Large intestine (tissue), 3 donors: ENCODE results near the gene PGA5. TPM values are rescaled to one million over a fixed set of nuclear protein-coding genes. Genes with fewer than 3 reads are reported as not detected.
"Not testable (repeated sequence)": the region's sequence is repeated elsewhere in the genome, so short reads cannot be mapped to it uniquely, and the experiment has no call there.

Source experiments
- DNase-seq, 2 donors: peaks; one replicate each; pipeline versions ENCODE4 v3.0.0 to v3.0.0-alpha.2; 2013
- H3K27ac ChIP-seq: one replicate; pipeline ENCODE4 v1.5.1; 2013; ENCODE audit warnings: low read length
- H3K27me3 ChIP-seq: 2 replicates; pipeline ENCODE4 v1.6.1; 2013; ENCODE audit warnings: low read length; ENCODE audit not compliant: control insufficient read depth, insufficient read depth
- H3K36me3 ChIP-seq: 2 replicates; pipeline ENCODE4 v1.6.1; 2013; ENCODE audit warnings: low read length; ENCODE audit not compliant: control insufficient read depth, insufficient read depth
- H3K4me1 ChIP-seq: one replicate; pipeline ENCODE4 v1.6.1; 2013; ENCODE audit warnings: low read length; ENCODE audit not compliant: control insufficient read depth, insufficient read depth
- H3K4me3 ChIP-seq: one replicate; pipeline ENCODE4 v1.5.1; 2013; ENCODE audit warnings: low read length
- H3K9me3 ChIP-seq: one replicate; pipeline ENCODE4 v1.6.1; 2013; ENCODE audit warnings: mild to moderate bottlenecking, low read depth, low read length, moderate library complexity; ENCODE audit not compliant: control insufficient read depth
- WGBS: methylation state at CpG from one replicate; pipeline ENCODE4 v1.1.5; 2013; ENCODE audit warnings: low lambda C conversion rate; ENCODE audit not compliant: insufficient coverage; 5-methylcytosine and 5-hydroxymethylcytosine counted together
- polyA plus RNA-seq: library from polyadenylated mRNA; unstranded; fragments of 120-200 nt; gene quantifications from one replicate; pipeline ENCODE4 v1.2.1, GENCODE V29; 2013

PGA5 gene
- polyA plus RNA-seq, 1 donor: 0.40 TPM

DNA sequence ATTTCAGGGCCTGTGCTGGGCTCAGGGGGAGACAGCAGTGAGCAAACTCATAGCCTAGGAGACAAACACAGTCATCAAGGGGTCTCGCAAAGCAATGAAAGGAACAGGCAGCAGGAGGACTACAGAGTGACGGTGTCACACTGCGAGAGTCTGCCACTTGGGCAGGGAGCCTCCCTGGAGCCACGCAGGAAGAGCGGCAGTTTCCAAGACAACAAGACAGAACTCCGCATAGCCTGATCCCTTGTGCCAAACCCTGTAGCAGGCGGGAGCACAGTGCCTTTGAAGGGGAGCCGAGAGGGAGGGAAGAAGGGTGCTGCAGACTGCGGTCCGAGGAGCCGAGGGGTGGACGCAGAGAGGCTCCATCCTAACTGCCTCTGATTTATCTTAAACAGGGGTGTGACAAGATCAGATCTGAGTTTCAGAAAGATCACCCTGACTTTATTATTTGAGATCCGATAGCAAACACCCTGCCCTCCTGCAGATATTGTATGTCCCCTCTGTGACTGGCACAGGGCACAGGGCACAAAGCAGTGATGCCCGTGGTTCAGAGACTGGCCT lies 36.4 kb upstream of the PGA5 start:
- not testable (repeated sequence) for DNase-seq, H3K4me1 ChIP-seq, H3K36me3 ChIP-seq, H3K27ac ChIP-seq, H3K9me3 ChIP-seq, H3K27me3 ChIP-seq, H3K4me3 ChIP-seq
- 77% methylated on average over 6 of the region's 14 CpGs for WGBS

DNA sequence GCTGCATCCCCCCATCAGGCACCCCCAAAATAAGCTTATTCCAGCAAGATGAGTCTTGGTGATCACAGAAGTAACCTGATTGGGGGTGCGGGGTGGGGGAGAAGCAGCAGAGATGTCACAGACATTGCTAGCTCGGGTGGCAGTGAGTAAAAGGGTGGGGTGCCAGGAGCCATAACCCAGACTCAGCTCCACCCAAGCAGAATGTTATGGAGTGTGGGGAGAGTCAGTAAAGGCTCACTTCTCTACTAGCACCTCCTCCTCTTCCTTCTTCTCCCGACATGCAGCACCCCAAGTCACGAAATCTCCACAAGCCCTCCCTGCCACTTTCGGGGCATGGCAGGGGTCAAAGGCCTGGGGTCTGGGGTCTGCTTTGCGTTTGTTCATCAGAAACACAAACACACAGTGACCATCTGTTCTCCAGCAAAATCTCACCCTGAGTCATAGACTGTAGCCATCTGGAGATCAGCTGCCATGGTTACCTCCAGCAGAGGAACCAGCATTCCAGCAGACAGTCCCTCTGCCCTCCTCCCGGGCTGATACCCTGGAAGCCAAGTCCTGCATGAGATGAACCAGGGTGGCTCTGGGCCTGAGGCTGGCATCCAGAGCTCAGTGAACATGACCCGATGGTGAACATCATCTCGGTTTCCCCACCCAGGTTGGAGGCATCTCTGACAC lies 33.2 kb upstream of the PGA5 start:
- WGBS: no CpG with 5 or more reads among the region's 9 CpGs
- not testable (repeated sequence) for H3K36me3 ChIP-seq, H3K27me3 ChIP-seq, H3K27ac ChIP-seq, H3K4me3 ChIP-seq, H3K9me3 ChIP-seq, DNase-seq, H3K4me1 ChIP-seq

DNA sequence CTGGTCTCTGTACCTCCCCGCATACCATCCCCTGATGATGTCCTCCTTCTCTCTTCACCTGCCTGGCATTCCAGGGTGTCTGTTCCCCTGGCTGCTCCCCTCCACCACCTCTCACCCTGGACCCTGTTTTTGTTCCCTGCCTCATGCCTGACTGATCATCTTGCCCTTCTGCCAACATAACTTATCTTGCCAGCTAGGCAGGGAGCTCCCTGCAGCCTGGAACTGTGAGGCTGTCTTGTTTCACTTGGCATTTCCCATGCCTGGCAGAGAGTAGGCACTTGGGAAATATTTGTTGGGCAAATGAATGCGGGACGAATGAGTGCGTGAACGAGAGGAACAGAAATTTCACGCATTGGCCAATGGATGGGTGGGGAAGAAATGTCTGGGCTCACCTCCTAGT lies 30.3 kb upstream of the PGA5 start:
- H3K9me3 ChIP-seq, DNase-seq, H3K4me3 ChIP-seq, H3K27me3 ChIP-seq, H3K27ac ChIP-seq, H3K4me1 ChIP-seq, H3K36me3 ChIP-seq: not testable (repeated sequence)
- no CpG with 5 or more reads among the region's 6 CpGs for WGBS

DNA sequence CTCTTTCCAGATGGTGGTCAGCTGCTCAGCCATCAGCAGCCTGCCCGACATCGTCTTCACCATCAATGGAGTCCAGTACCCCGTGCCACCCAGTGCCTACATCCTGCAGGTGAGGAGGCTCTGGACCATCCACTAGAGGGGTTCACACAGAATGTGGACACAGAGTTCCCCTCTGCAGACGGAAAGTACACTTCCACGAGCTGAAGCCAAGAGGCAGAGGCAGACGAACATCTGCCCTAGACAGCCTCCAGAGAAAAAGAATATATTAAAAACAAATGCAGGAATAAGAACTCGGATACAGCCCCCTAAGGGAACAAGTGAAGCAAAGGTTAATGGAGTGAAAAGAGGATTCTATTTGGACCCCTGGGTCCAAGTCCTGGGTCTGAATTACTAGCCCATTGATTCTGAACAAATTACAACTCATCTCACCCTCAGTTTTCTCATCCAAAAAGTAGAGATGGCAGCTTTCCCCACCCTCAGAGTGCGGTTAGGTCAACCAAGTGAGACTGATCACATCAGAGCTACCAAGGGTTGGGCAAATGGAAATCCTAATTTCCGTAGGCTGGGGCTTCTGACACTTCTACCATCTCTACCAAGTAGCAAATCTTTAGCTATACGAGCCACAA lies 29.5 kb upstream of the PGA5 start:
- H3K4me3 ChIP-seq, H3K36me3 ChIP-seq, H3K4me1 ChIP-seq, H3K27ac ChIP-seq, H3K27me3 ChIP-seq, DNase-seq, H3K9me3 ChIP-seq: not testable (repeated sequence)
- 89% methylated on average over 3 of the region's 10 CpGs for WGBS

DNA sequence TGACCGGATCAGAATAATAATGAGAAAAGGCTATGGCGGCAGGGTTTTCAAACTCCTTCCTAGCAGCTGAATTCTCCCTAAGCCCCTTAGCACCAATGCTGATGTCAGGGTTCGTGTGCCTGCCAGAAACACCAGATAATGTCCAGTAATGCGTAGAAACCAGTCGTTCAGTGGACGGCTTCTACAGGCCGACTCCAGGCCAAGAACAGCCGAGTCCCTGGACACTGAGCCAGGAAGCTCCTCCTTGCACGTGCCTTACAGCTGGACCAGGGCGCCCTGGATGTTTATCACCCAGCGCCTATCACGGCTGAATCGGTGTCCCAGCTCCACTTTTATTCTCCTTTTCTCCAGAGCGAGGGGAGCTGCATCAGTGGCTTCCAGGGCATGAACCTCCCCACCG lies 28.8 kb upstream of the PGA5 start:
- DNase-seq, H3K27me3 ChIP-seq, H3K27ac ChIP-seq, H3K4me3 ChIP-seq, H3K4me1 ChIP-seq, H3K36me3 ChIP-seq, H3K9me3 ChIP-seq: not testable (repeated sequence)
- WGBS: no CpG with 5 or more reads among the region's 15 CpGs

DNA sequence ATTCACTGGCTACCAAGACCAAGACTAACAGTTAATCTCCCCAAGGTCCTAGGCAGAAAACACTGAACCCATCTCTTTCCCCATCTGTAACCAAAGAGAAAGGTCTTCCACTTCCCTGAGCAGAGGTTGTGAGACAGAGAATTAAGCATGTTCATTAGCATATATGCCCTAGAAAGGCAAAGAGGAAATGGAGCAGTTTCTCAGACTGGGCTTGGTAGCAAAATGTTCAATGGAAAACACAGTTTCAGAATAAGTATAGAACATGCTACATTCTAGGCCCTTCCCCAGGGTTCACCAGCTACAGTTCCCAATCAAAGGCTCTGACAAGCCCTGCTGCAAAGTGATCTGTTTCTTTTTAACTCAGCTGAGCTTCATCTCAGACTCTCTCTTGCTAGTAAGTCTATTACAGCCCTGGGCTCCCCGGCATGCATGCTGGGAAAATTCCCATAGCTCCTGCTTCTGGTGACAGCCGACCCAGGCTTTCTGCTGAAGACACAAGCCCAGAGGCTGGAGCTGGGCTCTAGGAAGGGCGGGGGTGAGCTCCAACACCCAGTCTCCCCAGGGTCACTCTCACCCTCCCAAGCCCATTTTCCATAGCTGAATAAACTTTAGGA lies 27.2 kb upstream of the PGA5 start:
- not testable (repeated sequence) for H3K4me1 ChIP-seq, DNase-seq, H3K27ac ChIP-seq, H3K9me3 ChIP-seq, H3K27me3 ChIP-seq, H3K4me3 ChIP-seq, H3K36me3 ChIP-seq
- no CpG with 5 or more reads among the region's 3 CpGs for WGBS

DNA sequence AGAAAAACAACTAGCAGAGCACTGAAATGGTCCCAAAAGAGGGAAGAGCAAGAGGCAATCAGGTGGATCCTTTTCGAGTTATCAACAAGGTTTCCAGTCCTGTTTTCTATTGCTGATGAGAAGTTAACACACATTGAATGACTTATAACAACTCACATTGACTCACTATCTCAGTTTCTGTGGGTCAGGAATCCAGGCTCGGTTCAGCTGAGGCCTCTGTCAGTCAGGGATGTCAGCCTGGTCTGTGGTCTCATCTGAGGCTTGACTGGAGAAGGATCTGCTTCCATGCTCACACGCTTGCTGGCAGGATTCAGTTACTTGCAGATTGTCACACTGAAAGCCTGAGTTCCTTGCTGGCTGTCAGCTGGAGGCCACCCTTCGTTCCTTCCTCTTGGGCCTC lies 22.7 kb upstream of the PGA5 start:
- WGBS: no CpG with 5 or more reads among the region's 4 CpGs
- not testable (repeated sequence) for H3K27ac ChIP-seq, H3K9me3 ChIP-seq, H3K36me3 ChIP-seq, DNase-seq, H3K4me3 ChIP-seq, H3K4me1 ChIP-seq, H3K27me3 ChIP-seq

DNA sequence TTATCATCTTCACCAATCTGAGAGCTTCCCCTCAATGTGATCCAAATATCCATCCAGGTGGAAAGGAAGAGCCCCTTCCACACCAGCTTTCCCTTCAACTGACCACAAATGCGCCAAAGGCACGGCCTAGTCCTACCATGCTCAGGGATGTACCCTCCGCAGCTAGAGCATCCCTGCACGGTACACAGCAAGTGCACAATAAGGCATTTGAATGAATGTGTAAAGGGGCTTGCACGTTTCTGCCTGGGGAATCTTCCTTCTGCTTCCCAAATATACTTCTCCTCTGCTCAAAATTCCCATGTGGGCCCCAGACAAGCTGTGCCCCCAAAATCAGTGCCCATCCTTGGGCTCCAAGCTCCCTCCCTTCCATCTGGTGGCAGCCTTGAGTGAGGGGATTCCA lies 22.0 kb upstream of the PGA5 start:
- WGBS: no CpG with 5 or more reads among the region's 5 CpGs
- not testable (repeated sequence) for H3K4me1 ChIP-seq, H3K36me3 ChIP-seq, H3K27me3 ChIP-seq, H3K4me3 ChIP-seq, H3K27ac ChIP-seq, H3K9me3 ChIP-seq
- peak in 1 of 2 donors; percentile 6 for DNase-seq

DNA sequence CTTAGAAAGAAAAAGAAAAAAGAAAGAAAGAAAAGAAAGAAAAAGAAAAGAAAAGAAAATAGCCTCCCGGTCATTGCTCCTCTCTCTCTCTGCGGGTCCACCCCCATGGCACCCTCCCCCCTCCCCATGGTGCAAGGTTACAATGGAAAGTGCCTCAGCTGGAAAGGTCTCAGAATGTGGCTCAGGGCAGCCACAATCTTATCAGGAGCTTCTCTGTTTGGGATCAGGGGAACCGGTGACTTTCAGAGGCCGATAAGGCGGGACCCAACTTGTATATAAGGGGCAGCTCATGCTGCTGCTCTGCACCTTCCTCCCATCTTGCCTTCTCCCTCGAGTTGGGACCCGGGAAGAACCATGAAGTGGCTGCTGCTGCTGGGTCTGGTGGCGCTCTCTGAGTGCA lies 18.9 kb upstream of the PGA5 start, which contains the start of gene PGA4:
Gene PGA4, plus strand, starts transcription at position 301 of the 400 bp plus-strand sequence. Its CDS starts 54 bp downstream, at position 355.
- not testable (repeated sequence) for H3K27me3 ChIP-seq, H3K4me1 ChIP-seq, H3K27ac ChIP-seq, H3K36me3 ChIP-seq, H3K4me3 ChIP-seq, DNase-seq, H3K9me3 ChIP-seq
- WGBS: no CpG with 5 or more reads among the region's 8 CpGs

DNA sequence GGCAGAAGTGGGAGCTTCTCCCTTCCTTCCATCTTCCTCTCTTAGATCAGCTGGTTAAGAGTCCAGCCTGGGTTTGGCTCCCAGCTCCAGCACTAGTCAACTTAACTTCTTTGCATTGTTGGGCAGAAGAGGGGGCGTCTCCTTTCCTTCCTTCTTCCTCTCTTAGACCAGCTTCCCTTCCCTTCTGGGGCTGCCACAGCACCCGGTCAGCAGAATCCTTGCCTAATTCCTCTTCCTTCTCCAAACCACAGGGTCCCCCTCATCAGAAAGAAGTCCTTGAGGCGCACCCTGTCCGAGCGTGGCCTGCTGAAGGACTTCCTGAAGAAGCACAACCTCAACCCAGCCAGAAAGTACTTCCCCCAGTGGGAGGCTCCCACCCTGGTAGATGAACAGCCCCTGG lies 18.3 kb upstream of the PGA5 start:
- H3K4me1 ChIP-seq, H3K27ac ChIP-seq, H3K36me3 ChIP-seq, H3K9me3 ChIP-seq, H3K27me3 ChIP-seq, DNase-seq, H3K4me3 ChIP-seq: not testable (repeated sequence)
- no CpG with 5 or more reads among the region's 5 CpGs for WGBS
